Activated CD4-positive, alpha-beta T cell treated with anti-CD3 and anti-CD28 coated beads, Interleukin-2, amount 50 U/mL, for 48 hours (primary cell): ENCODE data around the gene FOXD4L1.
"Not testable (repeated sequence)": the region's sequence is repeated elsewhere in the genome, so short reads cannot be mapped to it uniquely, and the experiment has no call there.

Source experiments
- DNase-seq, 2 experiments: peaks; one replicate each; pipeline ENCODE4 v3.0.0-alpha.2; 2020

The FOXD4L1 gene

DNA sequence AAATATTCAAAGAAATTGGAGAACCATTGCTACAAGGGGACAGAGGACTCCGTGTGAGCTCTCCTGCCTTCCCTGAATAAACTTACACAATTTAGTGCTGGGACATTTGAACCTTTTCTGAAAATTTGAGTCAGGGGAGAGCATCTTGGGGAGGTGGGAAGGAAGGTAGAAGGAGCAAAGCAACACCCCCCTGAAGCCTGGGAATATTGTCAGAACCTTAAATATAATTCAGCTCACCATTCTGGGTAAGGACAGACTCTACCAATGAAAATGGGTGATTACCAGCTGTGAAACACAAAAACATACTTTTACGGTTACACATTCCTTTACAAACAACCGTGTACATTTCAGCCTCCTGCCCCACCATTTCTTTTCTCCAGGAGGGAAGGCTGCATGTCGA lies at the start of gene FOXD4L1:
TSS of gene FOXD4L1 (plus strand) at position 301 of the 400 bp plus-strand sequence. CDS start 592 bp downstream, outside the sequence.
- not testable (repeated sequence) for DNase-seq

DNA sequence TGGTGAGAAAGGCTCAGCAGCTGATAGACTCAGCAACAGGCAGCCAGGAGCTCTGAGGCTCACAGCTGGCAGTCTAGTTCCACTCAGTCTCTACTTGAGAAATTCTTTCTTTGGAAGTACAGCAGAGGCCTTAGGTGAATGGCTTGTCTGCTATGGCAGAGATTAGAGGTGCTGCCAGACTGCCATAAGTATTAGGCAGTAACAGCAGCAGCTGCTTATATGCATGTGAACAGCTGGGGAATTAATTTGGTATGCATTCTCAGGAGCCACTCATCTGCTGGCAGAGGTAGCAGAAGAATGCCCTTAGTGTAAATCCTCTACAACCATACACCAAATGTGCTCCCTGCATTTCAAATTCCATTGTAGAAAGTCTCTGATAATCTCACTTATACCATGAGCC lies 32.7 kb upstream of the FOXD4L1 start:
- DNase-seq = not testable (repeated sequence)

DNA sequence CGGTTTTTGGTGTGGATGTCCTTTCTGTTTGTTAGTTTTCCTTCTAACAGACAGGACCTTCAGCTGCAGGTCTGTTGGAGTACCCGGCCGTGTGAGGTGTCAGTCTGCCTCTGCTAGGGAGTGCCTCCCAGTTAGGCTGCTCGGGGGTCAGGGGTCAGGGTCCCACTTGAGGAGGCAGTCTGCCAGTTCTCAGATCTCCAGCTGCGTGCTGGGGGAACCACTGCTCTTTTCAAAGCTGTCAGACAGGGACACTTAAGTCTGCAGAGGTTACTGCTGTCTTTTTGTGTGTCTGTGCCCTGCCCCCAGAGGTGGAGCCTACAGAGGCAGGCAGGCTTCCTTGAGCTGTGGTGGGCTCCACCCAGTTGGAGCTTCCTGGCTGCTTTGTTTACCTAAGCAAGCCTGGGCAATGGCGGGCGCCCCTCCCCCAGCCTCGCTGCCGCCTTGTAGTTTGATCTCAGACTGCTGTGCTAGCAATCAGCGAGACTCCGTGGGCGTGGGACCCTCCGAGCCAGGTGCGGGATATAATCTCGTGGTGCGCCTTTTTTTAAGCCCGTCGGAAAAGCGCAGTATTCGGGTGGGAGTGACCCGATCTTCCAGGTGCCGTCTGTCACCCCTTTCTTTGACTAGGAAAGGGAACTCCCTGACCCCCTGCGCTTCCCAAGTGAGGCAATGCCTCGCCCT lies 21.6 kb upstream of the FOXD4L1 start:
- DNase-seq = not testable (repeated sequence)

DNA sequence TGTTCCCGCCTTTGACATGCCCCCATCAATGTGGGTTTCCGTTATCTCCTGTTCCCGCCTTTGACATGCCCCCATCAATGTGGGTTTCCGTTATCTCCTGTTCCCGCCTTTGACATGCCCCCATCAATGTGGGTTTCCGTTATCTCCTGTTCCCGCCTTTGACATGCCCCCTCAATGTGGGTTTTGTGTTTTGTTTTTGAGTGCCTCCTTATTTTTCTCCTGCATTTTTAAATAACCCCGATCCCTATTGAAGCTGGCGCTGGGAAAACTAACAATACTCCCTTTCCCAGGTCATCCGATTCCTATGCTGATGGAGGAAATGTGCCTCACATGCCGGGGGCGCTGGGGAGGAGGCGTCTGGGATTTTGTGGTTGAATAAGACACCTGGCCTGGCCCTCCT lies 1.9 kb upstream of the FOXD4L1 start:
- not testable (repeated sequence) for DNase-seq

DNA sequence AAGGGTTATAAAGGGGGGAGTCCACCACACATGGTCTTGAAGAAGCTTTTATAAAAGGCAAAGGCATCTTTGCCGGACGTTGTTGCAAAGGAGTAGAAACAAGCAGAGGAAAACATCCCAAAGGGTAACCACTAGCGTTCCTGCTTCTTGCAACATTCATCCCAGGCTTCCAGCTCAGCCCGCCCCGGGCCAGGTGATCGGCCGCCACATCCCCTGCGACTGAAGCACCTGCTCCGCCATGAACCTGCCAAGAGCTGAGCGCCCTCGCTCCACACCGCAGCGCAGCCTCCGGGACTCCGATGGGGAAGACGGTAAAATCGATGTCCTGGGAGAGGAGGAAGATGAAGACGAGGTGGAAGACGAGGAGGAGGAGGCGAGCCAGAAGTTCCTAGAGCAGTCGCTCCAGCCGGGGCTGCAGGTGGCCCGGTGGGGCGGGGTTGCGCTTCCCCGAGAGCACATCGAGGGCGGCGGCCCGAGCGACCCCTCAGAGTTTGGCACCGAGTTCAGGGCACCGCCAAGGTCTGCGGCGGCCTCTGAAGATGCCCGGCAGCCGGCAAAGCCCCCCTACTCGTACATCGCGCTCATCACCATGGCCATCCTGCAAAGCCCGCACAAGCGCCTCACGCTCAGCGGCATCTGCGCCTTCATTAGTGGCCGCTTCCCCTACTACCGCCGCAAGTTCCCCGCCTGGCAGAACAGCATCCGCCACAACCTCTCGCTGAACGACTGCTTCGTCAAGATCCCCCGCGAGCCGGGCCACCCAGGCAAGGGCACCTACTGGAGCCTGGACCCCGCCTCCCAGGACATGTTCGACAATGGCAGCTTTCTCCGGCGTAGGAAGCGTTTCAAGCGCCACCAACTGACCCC lies 787 bp downstream of the FOXD4L1 start:
- not testable (repeated sequence) for DNase-seq

DNA sequence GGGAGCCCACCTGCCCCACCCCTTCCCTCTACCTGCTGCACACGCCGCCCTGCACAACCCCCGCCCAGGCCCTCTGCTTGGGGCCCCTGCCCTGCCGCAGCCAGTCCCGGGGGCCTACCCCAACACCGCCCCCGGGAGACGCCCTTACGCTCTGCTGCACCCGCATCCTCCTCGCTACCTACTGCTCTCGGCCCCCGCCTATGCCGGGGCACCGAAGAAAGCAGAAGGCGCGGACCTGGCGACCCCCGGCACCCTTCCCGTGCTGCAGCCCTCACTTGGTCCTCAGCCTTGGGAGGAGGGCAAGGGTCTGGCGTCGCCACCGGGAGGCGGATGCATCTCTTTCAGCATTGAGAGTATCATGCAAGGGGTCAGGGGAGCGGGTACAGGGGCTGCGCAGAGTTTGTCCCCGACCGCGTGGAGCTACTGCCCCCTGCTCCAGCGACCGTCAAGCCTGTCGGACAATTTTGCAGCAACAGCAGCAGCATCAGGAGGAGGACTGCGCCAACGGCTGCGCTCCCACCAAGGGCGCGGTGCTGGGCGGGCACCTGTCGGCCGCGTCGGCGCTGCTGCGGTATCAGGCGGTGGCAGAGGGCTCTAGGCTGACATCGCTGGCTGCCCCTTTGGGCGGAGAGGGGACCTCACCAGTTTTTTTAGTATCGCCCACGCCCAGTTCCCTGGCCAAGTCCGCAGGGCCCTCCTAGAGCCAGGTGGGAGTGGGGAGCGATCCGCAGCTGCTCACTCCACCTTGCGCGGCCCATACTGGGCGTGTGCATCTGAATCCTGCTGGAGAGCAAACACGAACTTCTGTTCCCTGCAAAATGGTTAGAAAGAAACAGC lies 1.6 kb downstream of the FOXD4L1 start:
- not testable (repeated sequence) for DNase-seq

DNA sequence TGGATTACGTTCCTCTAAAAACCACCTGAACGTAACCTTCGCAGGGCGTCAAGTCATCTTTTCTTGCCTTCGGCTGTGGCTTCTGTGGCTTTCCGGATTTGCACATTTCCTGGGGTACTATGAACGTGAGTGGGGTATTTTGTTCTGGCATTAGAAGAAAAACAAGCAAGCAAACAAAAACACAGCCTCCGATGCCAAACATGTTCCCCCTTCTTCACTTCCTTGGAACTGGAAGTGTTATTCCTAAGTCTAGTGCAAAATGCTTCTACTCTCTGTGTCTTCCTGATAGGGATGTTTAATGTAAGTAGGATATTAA lies 2.2 kb downstream of the FOXD4L1 start:
- not testable (repeated sequence) for DNase-seq

DNA sequence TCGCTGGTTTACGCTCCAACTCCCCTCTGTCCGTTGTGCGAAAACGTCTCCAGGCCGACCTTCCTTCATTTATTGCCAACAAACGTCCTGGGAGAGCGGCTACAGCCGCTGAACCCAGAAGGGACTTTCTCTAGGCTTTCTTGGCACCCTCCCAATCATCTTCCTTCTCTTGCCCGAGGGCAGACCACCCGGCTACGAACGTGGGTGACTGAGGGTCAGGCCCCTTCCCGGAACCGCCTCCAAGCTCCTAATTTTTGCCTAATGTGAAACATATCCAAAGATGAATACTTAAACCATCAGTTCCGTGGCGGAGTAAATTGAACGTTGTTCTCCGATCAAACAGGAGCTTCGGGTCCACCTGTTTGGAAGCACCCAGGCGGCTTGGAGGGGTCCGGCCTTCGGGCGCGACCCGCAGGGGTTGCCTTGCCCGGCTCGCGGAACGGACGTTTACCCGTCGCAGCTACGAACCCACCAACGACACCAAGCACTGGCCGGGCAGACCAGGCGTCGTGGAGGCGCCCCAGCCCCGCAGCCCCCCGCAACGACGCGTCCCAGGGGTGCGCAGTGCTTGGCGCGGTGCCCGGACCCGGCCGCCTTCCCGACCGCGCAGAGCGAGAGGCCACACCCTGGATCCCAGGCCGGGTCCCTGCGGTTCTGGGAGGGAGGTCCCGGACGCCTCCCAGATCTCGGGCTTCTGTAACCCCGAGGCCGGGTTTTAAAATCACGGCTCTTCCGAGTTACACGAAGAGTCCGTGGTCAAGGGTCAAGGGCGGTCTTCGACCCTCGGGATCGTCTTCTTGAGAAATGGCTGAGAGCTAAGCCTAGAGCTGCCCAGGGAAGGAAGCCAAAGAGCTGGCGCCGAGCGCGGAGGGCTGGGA lies 4.0 kb downstream of the FOXD4L1 start:
- not testable (repeated sequence) for DNase-seq

DNA sequence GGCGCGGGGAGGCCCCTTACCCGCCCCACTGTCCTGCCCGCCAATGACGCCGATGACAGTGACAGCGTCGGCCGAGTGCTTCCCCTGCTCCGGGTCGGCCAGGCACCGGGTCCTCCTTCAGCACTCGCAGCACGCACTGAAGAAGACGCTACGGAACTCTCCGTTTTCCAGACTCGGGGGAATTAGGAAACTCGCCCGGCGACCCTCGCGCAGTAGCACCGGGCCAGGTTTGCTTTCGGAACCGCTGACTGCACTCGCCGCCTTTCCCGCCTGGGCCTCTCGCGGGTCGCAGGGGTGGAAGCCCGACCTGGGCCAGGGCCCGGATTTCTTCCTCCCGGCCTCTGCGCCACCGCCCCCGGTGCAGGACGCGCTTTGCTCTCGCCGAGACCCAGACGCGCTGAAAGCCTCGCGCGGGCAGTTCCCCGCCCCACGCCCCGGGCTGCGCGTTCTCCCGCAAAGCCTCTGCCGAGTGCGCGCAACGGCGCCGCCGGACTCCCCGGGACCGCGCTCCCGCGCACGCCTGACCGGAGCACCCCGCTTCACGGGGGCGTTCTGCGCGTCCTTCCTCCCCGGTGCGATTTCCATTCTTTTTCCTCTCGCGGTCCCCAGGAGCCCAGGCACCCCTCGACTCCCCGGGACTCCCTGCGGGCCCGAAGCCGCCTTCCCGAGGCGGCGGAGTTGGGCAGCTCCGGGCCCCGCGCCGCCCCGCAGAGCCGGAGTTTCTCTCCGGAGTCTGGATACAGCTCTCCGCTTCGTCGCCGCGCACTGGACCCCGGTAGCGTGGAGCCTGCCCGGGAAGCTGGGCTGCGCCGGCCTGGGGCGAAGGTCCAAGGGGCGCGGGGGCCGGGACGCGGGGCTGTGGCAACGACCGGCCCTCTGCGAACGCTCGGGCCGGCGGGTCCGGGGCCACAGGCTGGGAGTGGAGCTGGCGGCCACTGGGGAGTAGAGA lies 4.9 kb downstream of the FOXD4L1 start:
- peak; percentile 50 to 58 for DNase-seq

DNA sequence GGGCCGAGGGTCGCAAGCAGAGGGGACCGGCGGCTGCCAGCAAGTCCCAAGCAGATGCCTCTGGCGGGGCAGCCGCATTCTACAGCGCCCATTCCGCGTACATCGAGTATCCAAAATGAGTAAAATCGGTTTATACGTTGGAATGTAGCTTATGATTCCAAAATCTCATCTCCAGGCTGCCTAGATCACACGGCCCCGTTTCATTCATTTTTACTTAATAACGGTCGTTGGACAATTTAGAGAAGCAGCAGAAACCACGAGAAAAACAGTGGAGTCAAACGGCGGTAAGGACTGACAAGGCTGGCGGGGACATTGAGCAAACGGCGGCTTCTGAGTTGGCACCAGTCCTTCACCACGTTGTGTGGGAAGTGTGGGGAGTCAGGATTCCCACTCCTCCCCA lies 5.6 kb downstream of the FOXD4L1 start:
- DNase-seq = not testable (repeated sequence)

DNA sequence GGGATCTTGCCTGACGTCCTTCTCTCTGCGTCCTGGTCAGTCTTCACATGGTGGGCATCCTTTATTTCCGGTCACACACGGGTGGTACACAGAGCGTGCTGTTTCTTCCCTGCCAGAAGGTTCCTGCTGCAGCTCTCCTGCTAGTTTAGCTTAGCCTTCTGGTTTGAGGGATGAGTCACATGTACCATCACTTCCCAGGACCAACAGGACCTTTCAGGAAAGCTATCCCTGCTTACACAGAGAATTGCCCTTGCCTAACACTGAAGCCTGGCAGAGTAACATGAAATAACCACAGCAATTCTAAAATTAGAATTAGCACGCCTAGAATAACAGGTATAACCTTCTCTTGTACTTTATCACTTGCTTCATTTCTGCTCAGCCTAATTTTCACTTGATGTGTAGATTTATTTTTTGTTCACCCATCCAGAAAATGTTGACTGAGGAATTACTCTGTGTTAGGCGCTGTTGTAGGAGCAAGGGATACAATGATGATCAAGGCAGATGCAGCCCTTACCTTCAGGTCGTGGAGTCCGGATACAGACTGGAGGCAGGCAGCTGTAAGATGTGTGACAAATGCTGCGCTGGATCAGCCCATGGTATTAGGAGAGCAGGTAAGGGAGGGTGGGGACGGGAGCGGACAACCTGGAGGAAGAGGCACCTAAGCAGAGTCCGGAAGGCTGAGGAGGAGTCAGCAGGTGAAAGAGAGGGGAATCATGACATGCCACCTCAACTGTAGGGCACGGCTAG lies 9.1 kb downstream of the FOXD4L1 start:
- not testable (repeated sequence) for DNase-seq

DNA sequence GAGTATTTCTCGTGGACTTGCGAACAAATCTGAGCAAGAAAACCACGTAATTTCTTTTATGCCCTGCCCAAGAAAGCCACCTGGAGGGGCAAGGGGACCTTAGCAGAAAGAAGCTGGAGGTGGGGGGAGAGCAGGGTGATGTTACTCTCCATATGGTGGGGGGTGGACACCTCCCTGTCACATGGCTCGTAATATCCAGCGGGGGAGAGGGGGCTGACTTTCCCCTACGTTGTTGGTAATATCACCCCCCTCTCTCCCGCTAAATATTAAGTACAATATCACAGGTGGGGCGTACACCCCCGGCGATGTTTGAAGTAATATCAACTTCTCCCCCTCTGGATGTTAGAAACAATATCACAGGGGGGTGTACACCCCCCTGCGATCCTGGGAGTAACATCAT lies 9.7 kb downstream of the FOXD4L1 start:
- not testable (repeated sequence) for DNase-seq

DNA sequence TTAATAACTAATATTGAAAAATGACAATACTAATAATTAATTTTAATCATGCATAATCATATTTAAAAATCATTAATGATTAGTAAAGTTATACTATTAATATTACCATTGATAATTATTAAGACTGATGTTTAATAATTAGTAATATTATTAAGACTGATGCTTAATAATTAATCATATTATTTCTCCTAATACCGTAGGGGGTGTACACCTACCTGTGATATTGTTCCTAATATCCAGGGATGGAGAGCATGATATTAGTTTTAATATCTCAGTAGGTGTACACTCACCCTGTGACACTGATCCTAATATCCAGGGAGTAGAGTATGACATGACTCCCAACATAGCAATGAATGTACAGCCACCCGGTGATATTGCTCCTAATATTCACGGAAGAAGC lies 12.4 kb downstream of the FOXD4L1 start:
- DNase-seq = not testable (repeated sequence)

DNA sequence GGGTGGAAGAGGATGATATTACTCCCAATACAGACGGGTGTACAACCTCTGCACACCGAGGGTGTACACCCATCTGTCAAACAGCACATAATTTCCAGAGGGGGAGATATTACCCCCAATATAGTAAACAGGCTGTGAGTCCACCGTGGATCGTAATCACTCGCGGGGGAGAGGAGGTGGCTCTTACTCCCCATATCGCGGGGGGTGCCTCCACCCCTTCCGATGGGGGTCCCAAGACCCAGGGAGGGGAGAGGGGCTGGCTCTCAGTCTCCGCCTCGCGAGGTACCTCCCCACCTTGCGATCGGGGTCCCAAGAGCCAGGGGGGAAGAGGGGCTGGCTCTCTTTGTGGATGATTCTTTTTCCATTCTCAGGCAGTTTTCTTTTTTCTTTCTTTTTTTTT lies 13.4 kb downstream of the FOXD4L1 start:
- DNase-seq = not testable (repeated sequence)

DNA sequence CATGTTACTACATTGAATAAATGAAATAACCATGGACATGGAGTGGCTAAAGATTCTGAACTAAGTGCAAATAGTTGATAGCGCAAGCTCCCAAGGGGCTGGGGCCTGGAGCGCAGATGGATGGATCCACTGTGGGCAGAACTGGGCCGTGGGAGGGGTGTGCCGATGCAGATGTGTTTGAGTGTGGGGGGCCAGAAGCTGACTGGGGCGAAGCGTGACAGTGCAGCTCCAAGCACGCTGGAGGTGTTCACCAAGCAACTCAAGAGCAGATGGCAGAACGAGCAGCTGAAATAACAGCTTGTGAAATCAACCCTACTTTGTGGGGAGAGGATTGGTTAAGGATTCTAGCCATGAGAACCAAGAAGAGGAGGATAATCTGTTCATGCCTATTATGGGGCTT lies 17.0 kb downstream of the FOXD4L1 start:
- DNase-seq = not testable (repeated sequence)

DNA sequence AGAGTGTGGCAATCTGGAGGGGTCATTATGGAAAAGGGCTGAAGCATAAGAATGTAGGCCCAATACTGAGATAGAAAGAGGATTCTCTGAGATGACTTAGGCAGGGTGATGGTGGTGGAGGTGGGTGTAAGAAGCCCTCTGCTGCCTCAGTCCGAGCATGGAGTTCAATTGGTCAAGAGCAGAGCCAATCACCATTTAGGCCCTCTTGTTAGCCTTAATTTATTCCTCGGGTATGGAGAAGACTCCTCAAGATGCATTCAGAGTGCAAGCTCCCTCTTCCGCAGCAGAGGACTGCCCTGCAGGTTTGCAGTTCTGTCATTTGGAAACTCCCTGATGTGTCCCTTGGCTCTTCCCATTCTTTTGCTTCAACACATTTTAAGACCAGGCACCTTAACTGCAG lies 17.5 kb downstream of the FOXD4L1 start:
- DNase-seq = not testable (repeated sequence)

DNA sequence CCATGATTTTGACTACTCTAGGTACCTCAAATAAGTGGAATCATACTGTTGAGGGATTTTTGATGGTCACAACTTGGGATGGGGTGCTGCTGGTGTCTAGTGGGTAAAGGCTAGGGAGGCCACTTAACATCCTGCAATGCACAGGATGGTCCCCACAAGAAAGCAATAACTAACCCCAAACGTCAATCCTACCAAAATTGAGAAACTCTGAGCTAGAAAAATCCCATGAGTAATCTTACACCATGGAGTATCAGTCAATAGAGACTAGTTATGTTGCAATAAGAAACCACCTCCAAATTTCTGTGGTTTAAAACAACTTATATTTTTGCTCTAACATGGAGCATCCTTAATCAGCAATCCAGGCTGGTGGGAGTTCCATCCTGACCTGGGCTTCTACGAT lies 18.6 kb downstream of the FOXD4L1 start:
- DNase-seq = not testable (repeated sequence)

DNA sequence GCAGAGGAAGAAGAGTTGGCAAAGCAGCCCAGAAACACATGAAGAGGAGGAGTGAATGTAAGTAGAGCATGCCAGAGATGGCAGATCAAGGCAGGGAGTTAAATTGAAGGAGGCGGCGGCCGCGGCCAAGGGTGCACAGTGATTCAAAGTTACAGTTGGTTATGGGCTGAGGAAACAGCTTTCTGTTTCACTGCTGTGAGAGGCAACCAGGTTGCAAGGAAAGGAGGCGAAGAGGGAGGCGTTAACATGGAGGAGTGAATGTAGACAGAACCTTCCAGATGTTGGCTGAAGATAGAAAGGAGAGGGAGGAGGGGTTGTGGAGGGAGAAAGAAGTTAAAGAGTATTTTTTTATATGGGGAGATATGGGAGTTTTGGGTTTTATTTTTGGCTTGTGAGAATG lies 22.4 kb downstream of the FOXD4L1 start:
- DNase-seq = not testable (repeated sequence)

DNA sequence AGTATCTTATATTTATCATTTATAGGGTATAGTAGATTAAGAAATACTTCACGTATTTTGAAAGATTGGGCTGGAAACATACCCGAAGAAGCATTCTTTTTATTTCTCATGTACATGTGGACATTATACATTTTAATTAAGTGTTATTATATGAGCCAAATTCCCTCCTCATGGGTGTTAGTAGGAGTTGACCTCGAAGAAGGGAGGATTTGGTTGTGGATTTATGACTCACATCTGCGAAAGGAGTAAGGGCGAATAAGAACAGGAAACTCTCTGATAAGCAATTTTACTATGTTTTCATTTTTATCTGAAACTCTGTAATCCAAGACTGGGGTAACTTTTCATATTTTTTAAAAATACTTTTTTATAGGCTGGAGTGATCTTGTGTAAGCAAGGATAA lies 23.0 kb downstream of the FOXD4L1 start:
- DNase-seq = not testable (repeated sequence)

DNA sequence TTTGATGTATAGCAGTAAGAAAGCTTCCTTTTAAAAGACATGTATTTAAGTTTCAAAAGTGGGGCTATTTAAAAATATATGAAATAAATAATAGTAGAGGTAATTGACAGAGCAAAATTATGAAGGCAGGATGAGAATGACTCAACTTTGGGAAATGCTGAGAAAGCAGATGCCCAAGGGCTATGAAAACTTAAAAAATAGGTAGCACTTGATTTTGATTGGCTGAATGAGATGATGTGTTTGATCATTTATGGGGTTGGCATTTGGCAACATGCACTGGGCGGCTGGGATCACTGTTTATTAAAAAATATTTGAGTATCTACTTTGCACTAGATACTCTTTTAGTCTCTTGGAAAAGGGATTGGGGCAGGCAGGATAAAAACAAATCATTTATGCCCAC lies 26.5 kb downstream of the FOXD4L1 start:
- DNase-seq = not testable (repeated sequence)
